Activated T-cell treated with anti-CD3 and anti-CD28 coated beads for 4 hours (primary cell): Measurements from ENCODE around the gene FBXL15.
A peak's percentile ranks its signal among the peaks of the same experiment; 100 is the strongest.

ENCODE experiments used
- DNase-seq: peaks from one replicate; pipeline ENCODE4 v3.0.0-alpha.2; 2020

FBXL15 gene

GRCh38 chr10:102411341-102412255 is 9.0 kb upstream of the FBXL15 start:
- DNase-seq, result no peak

GRCh38 chr10:102412293-102412692 is 8.3 kb upstream of the FBXL15 start:
- DNase-seq, result no peak

- no peak for DNase-seq
Observed at GRCh38 chr10:102413053-102413705, 7.5 kb upstream of the FBXL15 start.

GRCh38 chr10:102413806-102414561 is 6.7 kb upstream of the FBXL15 start:
- no peak for DNase-seq

- no peak for DNase-seq
Observed at GRCh38 chr10:102414749-102415148, 5.9 kb upstream of the FBXL15 start.

GRCh38 chr10:102416283-102416682 is 4.4 kb upstream of the FBXL15 start:
- no peak for DNase-seq

GRCh38 chr10:102416695-102417094 is 3.9 kb upstream of the FBXL15 start:
- no peak for DNase-seq

- no peak for DNase-seq
Observed at GRCh38 chr10:102418622-102419268, 1.9 kb upstream of the FBXL15 start, which contains the start of gene PSD. Gene PSD, minus strand, starts transcription at chr10:102418785. Its CDS starts 1,747 bp downstream, at chr10:102417038.

- DNase-seq, result peak; percentile 53
Observed at GRCh38 chr10:102419269-102420180, 1.1 kb upstream of the FBXL15 start.

GRCh38 chr10:102420181-102420713 is 389 bp upstream of the FBXL15 start:
- no peak for DNase-seq

- DNase-seq, result no peak
Observed at GRCh38 chr10:102421507-102421756, 796 bp downstream of the FBXL15 start.

- no peak for DNase-seq
Observed at GRCh38 chr10:102421757-102422512, 1.3 kb downstream of the FBXL15 start.

GRCh38 chr10:102422545-102423129 is 2.0 kb downstream of the FBXL15 start:
- no peak for DNase-seq

GRCh38 chr10:102423372-102423968 is 2.8 kb downstream of the FBXL15 start:
- no peak for DNase-seq

GRCh38 chr10:102424145-102424544 is 3.5 kb downstream of the FBXL15 start:
- no peak for DNase-seq

- no peak for DNase-seq
Observed at GRCh38 chr10:102424916-102425315, 4.3 kb downstream of the FBXL15 start.

GRCh38 chr10:102425444-102425843 is 4.8 kb downstream of the FBXL15 start:
- DNase-seq, result no peak

- no peak for DNase-seq
Observed at GRCh38 chr10:102426803-102427287, 6.2 kb downstream of the FBXL15 start.

- DNase-seq, result no peak
Observed at GRCh38 chr10:102429468-102429867, 8.8 kb downstream of the FBXL15 start.
